ENCODE measurements around the gene NECTIN1. TPM values are rescaled to one million over a fixed set of nuclear protein-coding genes. Genes with fewer than 3 reads are reported as not detected.

The NECTIN1 gene
- total RNA-seq: 4.6 and 6.0 TPM in 2 replicates

DNA sequence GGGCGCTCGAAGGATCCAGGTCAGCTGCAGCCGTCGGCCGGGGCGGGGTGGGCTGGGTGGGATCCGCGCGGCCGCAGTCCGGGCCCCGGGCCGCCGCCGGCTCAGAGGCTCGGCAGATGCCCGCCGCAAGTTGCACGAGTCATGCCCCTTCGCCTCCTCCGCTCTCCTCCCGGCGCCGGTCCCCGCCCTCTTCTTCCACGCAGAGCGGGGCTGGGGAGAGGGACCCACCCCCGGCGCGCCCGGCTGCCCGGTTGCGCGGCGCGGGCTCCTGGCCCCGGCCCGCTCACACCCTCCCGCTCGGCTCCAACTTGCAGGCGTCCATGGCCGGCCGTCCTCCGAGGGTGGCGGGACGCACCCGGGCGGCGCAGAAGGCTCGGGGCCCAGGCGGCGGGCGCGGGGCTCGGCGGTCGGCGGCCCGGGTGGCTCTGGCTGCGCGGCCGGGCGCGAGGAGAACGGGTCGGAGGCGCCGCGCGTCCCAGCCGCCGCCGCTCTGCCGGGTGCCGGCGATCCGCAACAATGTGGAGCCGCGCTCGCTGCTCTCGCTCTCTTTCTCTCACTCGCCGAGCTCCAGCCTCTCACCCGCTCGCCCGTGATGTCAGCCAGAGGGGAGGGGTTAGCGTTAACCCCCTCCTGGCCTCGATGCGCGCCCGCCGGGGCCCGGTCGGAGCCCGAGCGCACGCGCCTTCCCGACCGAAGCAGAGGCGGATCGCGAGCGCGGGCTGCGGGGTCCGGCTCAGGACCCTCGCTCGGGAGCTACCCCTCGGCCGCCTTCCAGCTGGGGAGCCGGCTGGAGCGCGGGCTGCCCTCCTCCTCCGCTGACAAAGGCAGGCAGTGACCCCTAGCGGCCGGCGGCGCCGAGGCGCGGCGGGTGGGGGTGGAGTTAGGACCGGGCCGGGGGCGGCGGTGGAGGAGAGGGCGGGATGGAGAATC is at the start of gene NECTIN1:
Gene NECTIN1 (minus strand): TSS at position 550 of the 930 bp plus-strand sequence. CDS start 647 bp downstream, outside the sequence.

Small RNAs within 50 kb of the gene (small RNA-seq; reads per million reads assigned to genes)
- gene RNU6-1123P: not detected

Data from articular chondrocyte of knee joint (primary cell).